ENCODE results near the gene TSKU.
"Not testable (repeated sequence)": the region's sequence is repeated elsewhere in the genome, so short reads cannot be mapped to it uniquely, and the experiment has no call there.

The TSKU gene

GRCh38 chr11:76826508-76826907 is 43.4 kb downstream of the TSKU start:
- not testable (repeated sequence) for H3K9me3 ChIP-seq (ENCODE audit: control insufficient read depth, low read depth, low read length); H3K4me1 ChIP-seq (ENCODE audit: control insufficient read depth, low read depth, low read length)

GRCh38 chr11:76827005-76827404 is 43.8 kb downstream of the TSKU start:
- not testable (repeated sequence) for H3K4me1 ChIP-seq (ENCODE audit: control insufficient read depth, low read depth, low read length); H3K36me3 ChIP-seq (ENCODE audit: control insufficient read depth, low read depth, low read length); H3K9me3 ChIP-seq (ENCODE audit: control insufficient read depth, low read depth, low read length); H3K27ac ChIP-seq (ENCODE audit: low read length); H3K4me3 ChIP-seq (ENCODE audit: low read length); H3K27me3 ChIP-seq (ENCODE audit: control insufficient read depth, insufficient read depth, low read length); H3K9ac ChIP-seq (ENCODE audit: low read length)

More at GRCh38 chr11:76826508-76826907, 43.4 kb downstream of the TSKU start:
- not testable (repeated sequence) for H3K27me3 ChIP-seq (ENCODE audit: control insufficient read depth, insufficient read depth, low read length); H3K9ac ChIP-seq (ENCODE audit: low read length); H3K27ac ChIP-seq (ENCODE audit: low read length); H3K4me3 ChIP-seq (ENCODE audit: low read length); H3K36me3 ChIP-seq (ENCODE audit: control insufficient read depth, low read depth, low read length)

GRCh38 chr11:76830639-76831327 is 47.6 kb downstream of the TSKU start:
- Histone ChIP-seq H3K27me3 (ENCODE audit: control insufficient read depth, insufficient read depth, low read length) (no peaks in the 10 kb centered on the region), H3K4me3 (ENCODE audit: low read length) (no peak overlapping the region), H3K27ac (ENCODE audit: low read length) (no peak overlapping the region), H3K36me3 (ENCODE audit: control insufficient read depth, low read depth, low read length) (no peaks in the 10 kb centered on the region), H3K9me3 (ENCODE audit: control insufficient read depth, low read depth, low read length) (no peaks in the 10 kb centered on the region), H3K4me1 (ENCODE audit: control insufficient read depth, low read depth, low read length) (no peaks in the 10 kb centered on the region), H3K9ac (ENCODE audit: low read length) (no peak overlapping the region)

- no peak overlapping the region for H3K27ac ChIP-seq (ENCODE audit: low read length)
- H3K4me3 ChIP-seq (ENCODE audit: low read length) = no peak overlapping the region
- H3K36me3 ChIP-seq (ENCODE audit: control insufficient read depth, low read depth, low read length) = no peaks in the 10 kb centered on the region
Observed at GRCh38 chr11:76831686-76832310, 48.6 kb downstream of the TSKU start.

GRCh38 chr11:76832361-76832760 is 49.2 kb downstream of the TSKU start:
- H3K27ac ChIP-seq (ENCODE audit: low read length) = no peak overlapping the region
- no peaks in the 10 kb centered on the region for H3K36me3 ChIP-seq (ENCODE audit: control insufficient read depth, low read depth, low read length)
- H3K9ac ChIP-seq (ENCODE audit: low read length) = no peak overlapping the region
- H3K9me3 ChIP-seq (ENCODE audit: control insufficient read depth, low read depth, low read length) = no peaks in the 10 kb centered on the region
- H3K27me3 ChIP-seq (ENCODE audit: control insufficient read depth, insufficient read depth, low read length) = no peaks in the 10 kb centered on the region
- no peaks in the 10 kb centered on the region for H3K4me1 ChIP-seq (ENCODE audit: control insufficient read depth, low read depth, low read length)
- H3K4me3 ChIP-seq (ENCODE audit: low read length) = no peak overlapping the region

More at GRCh38 chr11:76831686-76832310, 48.6 kb downstream of the TSKU start:
- Histone ChIP-seq H3K9me3 (ENCODE audit: control insufficient read depth, low read depth, low read length) (no peaks in the 10 kb centered on the region), H3K9ac (ENCODE audit: low read length) (no peak overlapping the region), H3K4me1 (ENCODE audit: control insufficient read depth, low read depth, low read length) (no peaks in the 10 kb centered on the region), H3K27me3 (ENCODE audit: control insufficient read depth, insufficient read depth, low read length) (no peaks in the 10 kb centered on the region)

GRCh38 chr11:76834151-76834550 is 51.0 kb downstream of the TSKU start:
- H3K27me3 ChIP-seq (ENCODE audit: control insufficient read depth, insufficient read depth, low read length) = no peaks in the 10 kb centered on the region
- H3K4me1 ChIP-seq (ENCODE audit: control insufficient read depth, low read depth, low read length) = no peaks in the 10 kb centered on the region
- no peak overlapping the region for H3K9ac ChIP-seq (ENCODE audit: low read length)
- H3K4me3 ChIP-seq (ENCODE audit: low read length) = no peak overlapping the region
- no peak overlapping the region for H3K27ac ChIP-seq (ENCODE audit: low read length)
- H3K36me3 ChIP-seq (ENCODE audit: control insufficient read depth, low read depth, low read length) = no peaks in the 10 kb centered on the region
- H3K9me3 ChIP-seq (ENCODE audit: control insufficient read depth, low read depth, low read length) = no peaks in the 10 kb centered on the region

- no peak overlapping the region for H3K9ac ChIP-seq (ENCODE audit: low read length)
- no peaks in the 10 kb centered on the region for H3K9me3 ChIP-seq (ENCODE audit: control insufficient read depth, low read depth, low read length)
- no peak overlapping the region for H3K27ac ChIP-seq (ENCODE audit: low read length)
- H3K4me3 ChIP-seq (ENCODE audit: low read length) = no peak overlapping the region
- no peaks in the 10 kb centered on the region for H3K4me1 ChIP-seq (ENCODE audit: control insufficient read depth, low read depth, low read length)
- no peaks in the 10 kb centered on the region for H3K27me3 ChIP-seq (ENCODE audit: control insufficient read depth, insufficient read depth, low read length)
- no peaks in the 10 kb centered on the region for H3K36me3 ChIP-seq (ENCODE audit: control insufficient read depth, low read depth, low read length)
Observed at GRCh38 chr11:76835036-76835435, 51.9 kb downstream of the TSKU start.

GRCh38 chr11:76835928-76836612 is 52.9 kb downstream of the TSKU start:
- no peaks in the 10 kb centered on the region for H3K27me3 ChIP-seq (ENCODE audit: control insufficient read depth, insufficient read depth, low read length)

GRCh38 chr11:76836613-76837291 is 53.6 kb downstream of the TSKU start:
- Histone ChIP-seq H3K4me1 (ENCODE audit: control insufficient read depth, low read depth, low read length) (no peaks in the 10 kb centered on the region), H3K36me3 (ENCODE audit: control insufficient read depth, low read depth, low read length) (no peaks in the 10 kb centered on the region), H3K4me3 (ENCODE audit: low read length) (no peak overlapping the region), H3K9me3 (ENCODE audit: control insufficient read depth, low read depth, low read length) (no peaks in the 10 kb centered on the region), H3K9ac (ENCODE audit: low read length) (no peak overlapping the region), H3K27ac (ENCODE audit: low read length) (no peak overlapping the region), H3K27me3 (ENCODE audit: control insufficient read depth, insufficient read depth, low read length) (no peaks in the 10 kb centered on the region)

More at GRCh38 chr11:76835928-76836612, 52.9 kb downstream of the TSKU start:
- Histone ChIP-seq H3K4me3 (ENCODE audit: low read length) (no peak overlapping the region), H3K36me3 (ENCODE audit: control insufficient read depth, low read depth, low read length) (no peaks in the 10 kb centered on the region), H3K9me3 (ENCODE audit: control insufficient read depth, low read depth, low read length) (no peaks in the 10 kb centered on the region), H3K27ac (ENCODE audit: low read length) (no peak overlapping the region), H3K4me1 (ENCODE audit: control insufficient read depth, low read depth, low read length) (no peaks in the 10 kb centered on the region), H3K9ac (ENCODE audit: low read length) (no peak overlapping the region)

- no peaks in the 10 kb centered on the region for H3K9me3 ChIP-seq (ENCODE audit: control insufficient read depth, low read depth, low read length)
- no peaks in the 10 kb centered on the region for H3K36me3 ChIP-seq (ENCODE audit: control insufficient read depth, low read depth, low read length)
- H3K4me3 ChIP-seq (ENCODE audit: low read length) = no peak overlapping the region
- H3K4me1 ChIP-seq (ENCODE audit: control insufficient read depth, low read depth, low read length) = no peaks in the 10 kb centered on the region
- no peak overlapping the region for H3K9ac ChIP-seq (ENCODE audit: low read length)
- no peaks in the 10 kb centered on the region for H3K27me3 ChIP-seq (ENCODE audit: control insufficient read depth, insufficient read depth, low read length)
- H3K27ac ChIP-seq (ENCODE audit: low read length) = no peak overlapping the region
Observed at GRCh38 chr11:76837696-76838677, 54.8 kb downstream of the TSKU start.

Data from iPS-18a (cell line).